ENCODE results near the gene SHISAL1.

Gene SHISAL1

DNA sequence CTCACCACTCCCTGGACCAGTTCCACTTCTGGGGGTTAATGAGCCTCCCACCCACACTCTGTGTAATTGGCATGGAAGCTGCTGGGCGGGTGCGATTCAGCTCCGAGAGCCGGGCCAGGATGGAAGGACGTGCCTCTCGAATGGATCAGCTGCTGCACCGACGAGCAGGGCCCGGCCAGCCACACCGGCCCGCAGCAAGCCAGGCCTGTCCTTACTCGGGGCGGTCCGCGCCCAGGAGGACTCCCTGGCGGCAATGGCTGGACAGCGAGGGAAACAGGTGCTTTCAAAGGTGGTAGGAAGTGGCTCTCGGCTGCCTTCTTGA lies 4.3 kb upstream of the SHISAL1 start:
- Histone ChIP-seq H3K4me3 (ENCODE audit: low read depth, low read length) (no peak overlapping the region), H3K79me2 (no peaks in the 10 kb centered on the region), H3K27ac (no peak overlapping the region), H3K27me3 (ENCODE audit: control insufficient read depth, insufficient read depth, low read length) (no peaks in the 10 kb centered on the region), H3K9me3 (ENCODE audit: control insufficient read depth, low read length) (no peaks in the 10 kb centered on the region), H3K9ac (no peak overlapping the region), H3K4me2 (ENCODE audit: low read length) (no peak overlapping the region), H3K36me3 (ENCODE audit: control insufficient read depth, insufficient read depth, low read length) (no peaks in the 10 kb centered on the region), H2AFZ (no peak overlapping the region), H3K4me1 (no peaks in the 10 kb centered on the region)
- TF ChIP-seq, protein P1, sequence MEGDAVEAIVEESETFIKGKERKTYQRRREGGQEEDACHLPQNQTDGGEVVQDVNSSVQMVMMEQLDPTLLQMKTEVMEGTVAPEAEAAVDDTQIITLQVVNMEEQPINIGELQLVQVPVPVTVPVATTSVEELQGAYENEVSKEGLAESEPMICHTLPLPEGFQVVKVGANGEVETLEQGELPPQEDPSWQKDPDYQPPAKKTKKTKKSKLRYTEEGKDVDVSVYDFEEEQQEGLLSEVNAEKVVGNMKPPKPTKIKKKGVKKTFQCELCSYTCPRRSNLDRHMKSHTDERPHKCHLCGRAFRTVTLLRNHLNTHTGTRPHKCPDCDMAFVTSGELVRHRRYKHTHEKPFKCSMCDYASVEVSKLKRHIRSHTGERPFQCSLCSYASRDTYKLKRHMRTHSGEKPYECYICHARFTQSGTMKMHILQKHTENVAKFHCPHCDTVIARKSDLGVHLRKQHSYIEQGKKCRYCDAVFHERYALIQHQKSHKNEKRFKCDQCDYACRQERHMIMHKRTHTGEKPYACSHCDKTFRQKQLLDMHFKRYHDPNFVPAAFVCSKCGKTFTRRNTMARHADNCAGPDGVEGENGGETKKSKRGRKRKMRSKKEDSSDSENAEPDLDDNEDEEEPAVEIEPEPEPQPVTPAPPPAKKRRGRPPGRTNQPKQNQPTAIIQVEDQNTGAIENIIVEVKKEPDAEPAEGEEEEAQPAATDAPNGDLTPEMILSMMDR (IDR thresholded peaks at IDR 0.05), result no peak

DNA sequence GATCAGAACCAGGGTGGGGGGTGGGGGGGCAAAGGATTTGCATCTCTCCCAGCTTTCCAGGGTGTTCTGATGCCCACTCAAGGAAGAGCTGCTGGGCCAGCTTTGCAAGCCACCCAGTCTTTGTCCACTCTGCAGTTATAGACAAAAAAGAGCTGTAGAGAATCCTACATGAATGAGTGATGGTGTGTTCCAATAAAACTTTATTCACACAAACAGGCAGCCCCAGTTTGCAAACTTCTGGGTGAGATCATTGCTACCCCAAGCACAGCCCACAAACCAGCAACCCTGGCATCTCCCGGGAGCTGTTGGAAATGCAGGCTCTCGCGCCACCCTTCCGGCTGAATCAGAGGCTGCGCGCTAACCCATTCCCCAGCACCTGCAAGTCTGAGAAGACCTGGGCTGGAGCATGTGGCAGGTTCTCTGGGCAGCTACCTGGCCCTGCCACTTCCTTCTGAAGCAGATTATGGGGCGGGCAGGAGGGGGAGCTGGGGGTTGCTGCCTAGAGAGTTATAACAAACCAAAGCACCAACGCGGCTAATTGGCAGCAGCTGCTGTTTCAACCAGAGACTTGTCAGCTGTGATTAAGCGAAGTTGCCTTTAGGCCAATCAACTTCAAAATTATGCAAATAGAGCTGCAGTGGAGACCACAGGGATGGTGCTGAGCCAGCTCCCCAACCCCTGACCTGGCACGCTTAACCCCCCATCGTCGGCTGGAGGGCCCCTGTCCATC lies 3.8 kb upstream of the SHISAL1 start:
- TF ChIP-seq, protein P1 (IDR thresholded peaks at IDR 0.05), result no peak
- no peak overlapping the region for H3K9ac ChIP-seq
- no peaks in the 10 kb centered on the region for H3K27me3 ChIP-seq (ENCODE audit: control insufficient read depth, insufficient read depth, low read length)
- H3K9me3 ChIP-seq (ENCODE audit: control insufficient read depth, low read length), result no peaks in the 10 kb centered on the region
- H3K4me1 ChIP-seq, result no peaks in the 10 kb centered on the region
- no peak overlapping the region for H3K4me3 ChIP-seq (ENCODE audit: low read depth, low read length)
- no peaks in the 10 kb centered on the region for H3K36me3 ChIP-seq (ENCODE audit: control insufficient read depth, insufficient read depth, low read length)
- H2AFZ ChIP-seq, result no peak overlapping the region
- no peak overlapping the region for H3K4me2 ChIP-seq (ENCODE audit: low read length)
- H3K79me2 ChIP-seq, result no peaks in the 10 kb centered on the region
- no peak overlapping the region for H3K27ac ChIP-seq

DNA sequence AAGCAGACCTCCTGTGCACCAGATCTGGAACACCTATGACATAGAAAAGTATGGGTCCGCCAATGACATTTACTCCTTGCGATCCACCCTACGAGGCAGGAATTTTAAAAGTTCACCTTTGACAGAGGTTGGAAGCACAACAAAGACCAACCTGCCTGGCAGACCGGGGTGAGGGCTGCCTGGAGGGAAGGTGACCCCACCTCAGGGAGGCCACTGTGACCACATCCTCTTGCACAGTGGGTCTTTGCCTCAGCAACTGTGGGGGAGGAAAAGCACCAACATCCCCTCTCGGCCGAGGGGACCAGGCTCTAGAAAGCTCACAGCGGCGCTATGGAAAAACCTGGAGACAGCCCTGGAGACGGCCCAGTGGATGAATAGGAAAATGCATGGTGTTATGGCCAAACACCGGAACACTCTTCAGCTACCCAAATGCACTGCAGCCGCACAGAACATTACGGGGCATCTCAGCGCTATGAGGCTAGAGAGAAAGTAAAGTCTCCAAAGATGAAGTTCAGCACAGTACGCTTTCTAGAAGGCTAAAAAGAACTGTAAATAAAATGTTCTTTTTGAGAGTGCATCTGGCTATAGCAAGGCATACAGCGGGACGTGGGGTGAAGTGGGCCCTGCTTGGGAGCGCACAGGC lies 1.8 kb upstream of the SHISAL1 start:
- H2AFZ ChIP-seq, result no peak overlapping the region
- no peaks in the 10 kb centered on the region for H3K9me3 ChIP-seq (ENCODE audit: control insufficient read depth, low read length)
- TF ChIP-seq, protein P1 (IDR thresholded peaks at IDR 0.05), result no peak
- H3K27ac ChIP-seq, result no peak overlapping the region
- no peaks in the 10 kb centered on the region for H3K4me1 ChIP-seq
- H3K79me2 ChIP-seq, result no peaks in the 10 kb centered on the region
- H3K36me3 ChIP-seq (ENCODE audit: control insufficient read depth, insufficient read depth, low read length), result no peaks in the 10 kb centered on the region
- no peak overlapping the region for H3K9ac ChIP-seq
- no peak overlapping the region for H3K4me2 ChIP-seq (ENCODE audit: low read length)
- H3K4me3 ChIP-seq (ENCODE audit: low read depth, low read length), result no peak overlapping the region
- no peaks in the 10 kb centered on the region for H3K27me3 ChIP-seq (ENCODE audit: control insufficient read depth, insufficient read depth, low read length)

DNA sequence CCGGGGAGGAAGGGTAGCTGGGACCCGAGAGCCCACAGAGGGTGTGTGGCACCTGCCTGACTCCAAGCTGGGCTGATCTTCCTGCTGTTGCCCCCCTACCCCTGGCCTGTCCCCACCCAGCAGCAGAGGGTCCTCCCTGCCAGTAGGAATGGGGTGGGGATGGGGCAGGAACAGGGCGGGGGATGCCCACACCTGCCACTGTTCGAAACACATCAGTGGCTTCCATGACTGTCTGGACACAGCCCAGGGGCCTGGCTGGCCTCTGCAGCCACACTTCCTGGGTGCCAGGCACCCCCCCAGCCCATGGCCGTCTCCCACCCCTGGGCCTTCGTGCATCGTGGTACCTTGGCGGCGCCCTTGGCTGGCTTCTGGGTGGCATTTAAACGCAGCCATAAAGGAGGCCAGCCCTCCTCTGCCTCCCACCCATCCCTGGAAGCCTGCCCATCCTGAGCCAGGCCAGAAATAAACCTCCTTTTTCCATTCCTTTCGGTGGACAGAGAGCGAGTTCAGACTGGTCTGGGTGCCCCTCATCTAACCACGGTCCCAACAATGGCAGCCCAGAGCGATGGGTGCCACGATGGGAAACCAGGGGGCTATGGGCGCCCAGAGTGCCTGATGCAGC lies 745 bp upstream of the SHISAL1 start:
- H3K9me3 ChIP-seq (ENCODE audit: control insufficient read depth, low read length), result no peaks in the 10 kb centered on the region
- no peak overlapping the region for H2AFZ ChIP-seq
- H3K27me3 ChIP-seq (ENCODE audit: control insufficient read depth, insufficient read depth, low read length), result no peaks in the 10 kb centered on the region
- no peak overlapping the region for H3K4me2 ChIP-seq (ENCODE audit: low read length)
- TF ChIP-seq, protein P1 (IDR thresholded peaks at IDR 0.05), result no peak
- no peaks in the 10 kb centered on the region for H3K4me1 ChIP-seq
- no peak overlapping the region for H3K9ac ChIP-seq
- no peak overlapping the region for H3K4me3 ChIP-seq (ENCODE audit: low read depth, low read length)
- no peaks in the 10 kb centered on the region for H3K79me2 ChIP-seq
- H3K27ac ChIP-seq, result no peak overlapping the region
- no peaks in the 10 kb centered on the region for H3K36me3 ChIP-seq (ENCODE audit: control insufficient read depth, insufficient read depth, low read length)
